OCI-LY7 (cell line): ENCODE measurements around the gene NGEF. TPM values are rescaled to one million over a fixed set of nuclear protein-coding genes. Genes with fewer than 3 reads are reported as not detected.

Experiments used
- BruUV-seq: library from RNA; stranded (reverse); fragments of 400-500 nt; replicated peaks from 2 replicates; lab custom pipeline; 2021; lab: Mats Ljungman, UMichigan
- CTCF ChIA-PET: fragments of 300-600 bp; sonication (Branson Sonifier 250); formaldehyde crosslinking; loops from one replicate; lab custom pipeline; 2022; ENCODE audit warnings: antibody characterized with exemption; ENCODE audit not compliant: unreplicated experiment; lab: Charles Lee
- POLR2A ChIA-PET: fragments of 300-600 bp; sonication (Branson Sonifier 250); formaldehyde crosslinking; loops from one replicate; lab custom pipeline; 2022; ENCODE audit warnings: antibody characterized with exemption; lab: Charles Lee
- DNase-seq: peaks from one replicate; pipeline ENCODE4 v3.0.0-alpha.2; 2015; ENCODE audit warnings: low spot score
- H2AFZ ChIP-seq: fragments of 200-600 bp; sonication (generic), shearing (Covaris generic); 2 replicates; pipeline ENCODE4 v1.6.1; 2014; ENCODE audit warnings: mild to moderate bottlenecking, antibody characterized with exemption, low read length, moderate library complexity
- H3K27ac ChIP-seq: fragments of 200-600 bp; sonication (generic); 2 replicates; pipeline ENCODE4 v1.5.1; 2014; ENCODE audit warnings: mixed run types, low read depth, mild to moderate bottlenecking, moderate library complexity, low read length, inconsistent platforms; ENCODE audit not compliant: poor library complexity, severe bottlenecking
- H3K36me3 ChIP-seq: fragments of 200-600 bp; sonication (generic); 2 replicates; pipeline ENCODE4 v1.6.1; 2014; ENCODE audit warnings: mild to moderate bottlenecking, antibody characterized with exemption, low read length, moderate library complexity, mixed read lengths; ENCODE audit not compliant: insufficient read depth
- H3K4me1 ChIP-seq: fragments of 200-600 bp; sonication (generic); 2 replicates; pipeline ENCODE4 v1.5.1; 2014; ENCODE audit warnings: mild to moderate bottlenecking, low read length; ENCODE audit not compliant: insufficient read depth, poor library complexity, severe bottlenecking
- H3K4me2 ChIP-seq: fragments of 200-600 bp; sonication (generic); 2 replicates; pipeline ENCODE4 v1.6.1; 2014; ENCODE audit warnings: mild to moderate bottlenecking, low read length
- H3K4me3 ChIP-seq: fragments of 200-600 bp; sonication (generic); 2 replicates; pipeline ENCODE4 v1.5.1; 2014; ENCODE audit warnings: mild to moderate bottlenecking, low read depth, low read length; ENCODE audit not compliant: poor library complexity, severe bottlenecking
- H3K79me2 ChIP-seq: fragments of 200-600 bp; sonication (generic); 2 replicates; pipeline ENCODE4 v1.6.1; 2016; ENCODE audit warnings: low read depth, mild to moderate bottlenecking, low read length, moderate library complexity, mixed read lengths; ENCODE audit not compliant: insufficient read depth
- H3K9me2 ChIP-seq: fragments of 200-600 bp; sonication (generic); 2 replicates; pipeline ENCODE4 v1.6.1; 2016; ENCODE audit warnings: mild to moderate bottlenecking, low read length, mixed read lengths; ENCODE audit not compliant: insufficient read depth
- H3K9me3 ChIP-seq: fragments of 200-600 bp; sonication (generic); 2 replicates; pipeline ENCODE4 v1.6.1; 2014; ENCODE audit warnings: mild to moderate bottlenecking, mixed run types, low read length, mixed read lengths
- H4K20me1 ChIP-seq: fragments of 200-600 bp; sonication (generic); 2 replicates; pipeline ENCODE4 v1.6.1; 2014; ENCODE audit warnings: mild to moderate bottlenecking, antibody characterized with exemption, low read length, moderate library complexity, mixed read lengths; ENCODE audit not compliant: insufficient read depth
- EZH2phosphoT487 ChIP-seq: fragments of 200-600 bp; sonication (generic); IDR thresholded peaks from 2 replicates; pipeline ENCODE4 v1.6.1; 2018; ENCODE audit warnings: low read depth, borderline replicate concordance, mild to moderate bottlenecking, mixed run types, antibody characterized with exemption, low read length, moderate library complexity, mixed read lengths
- intact Hi-C: fragments of 100-400 bp; cut with micrococcal nuclease; formaldehyde crosslinking; loops from one replicate; pipeline ENCODE4 v1.10.0; 2022; ENCODE audit not compliant: unreplicated experiment
- total RNA-seq, 2 experiments: library from RNA; depleted of rRNA in 1 of 2; stranded (reverse); fragments of >200 nt in 1 of 2; shearing (Covaris generic) in 1 of 2; gene quantifications; 2 replicates each; pipeline ENCODE4 v1.2.3, GENCODE V29; 2014 to 2022
- TF ChIP-seq, protein P1 (sequence below): fragments of 200-600 bp; sonication (generic); conservative IDR thresholded peaks from 2 replicates; pipeline ENCODE4 v1.5.1; 2014; ENCODE audit warnings: mild to moderate bottlenecking, antibody characterized with exemption, low read length, moderate library complexity, mixed read lengths

The NGEF gene
- total RNA-seq, 2 experiments from 2014 or later = 0.82 TPM; not detected in 1

DNA sequence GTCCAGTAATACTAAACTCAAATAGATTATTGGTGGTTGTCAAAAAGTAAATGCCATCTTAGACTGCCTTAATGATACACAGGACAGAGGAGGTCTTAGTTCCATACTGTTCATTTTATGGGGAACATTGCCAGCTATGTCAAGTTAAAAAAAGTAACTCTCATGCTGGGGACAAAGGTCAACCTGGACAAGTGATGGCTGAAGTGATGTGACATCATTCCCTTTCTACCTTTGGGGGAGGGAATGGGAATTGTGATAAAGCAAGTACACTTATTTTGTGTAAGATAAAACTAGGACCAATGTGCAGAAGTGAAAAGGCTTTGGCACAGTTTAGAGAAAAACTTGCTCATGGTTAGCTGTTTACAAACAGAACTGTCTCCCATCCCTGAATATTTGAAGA is 167.0 kb downstream of the NGEF start:
- no TSS peak for BruUV-seq
- no peak overlapping the region for H2AFZ ChIP-seq
- peaks cover 88% of the 10 kb centered on the region for H3K36me3 ChIP-seq
- H3K4me1 ChIP-seq = no peaks in the 10 kb centered on the region
- no peak overlapping the region for H3K27ac ChIP-seq
- TF ChIP-seq EZH2phosphoT487 = no peak
- TF ChIP-seq, protein P1, sequence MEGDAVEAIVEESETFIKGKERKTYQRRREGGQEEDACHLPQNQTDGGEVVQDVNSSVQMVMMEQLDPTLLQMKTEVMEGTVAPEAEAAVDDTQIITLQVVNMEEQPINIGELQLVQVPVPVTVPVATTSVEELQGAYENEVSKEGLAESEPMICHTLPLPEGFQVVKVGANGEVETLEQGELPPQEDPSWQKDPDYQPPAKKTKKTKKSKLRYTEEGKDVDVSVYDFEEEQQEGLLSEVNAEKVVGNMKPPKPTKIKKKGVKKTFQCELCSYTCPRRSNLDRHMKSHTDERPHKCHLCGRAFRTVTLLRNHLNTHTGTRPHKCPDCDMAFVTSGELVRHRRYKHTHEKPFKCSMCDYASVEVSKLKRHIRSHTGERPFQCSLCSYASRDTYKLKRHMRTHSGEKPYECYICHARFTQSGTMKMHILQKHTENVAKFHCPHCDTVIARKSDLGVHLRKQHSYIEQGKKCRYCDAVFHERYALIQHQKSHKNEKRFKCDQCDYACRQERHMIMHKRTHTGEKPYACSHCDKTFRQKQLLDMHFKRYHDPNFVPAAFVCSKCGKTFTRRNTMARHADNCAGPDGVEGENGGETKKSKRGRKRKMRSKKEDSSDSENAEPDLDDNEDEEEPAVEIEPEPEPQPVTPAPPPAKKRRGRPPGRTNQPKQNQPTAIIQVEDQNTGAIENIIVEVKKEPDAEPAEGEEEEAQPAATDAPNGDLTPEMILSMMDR = no peak
- CTCF ChIA-PET = no interaction called here
- H3K79me2 ChIP-seq = no peaks in the 10 kb centered on the region
- no peak for DNase-seq
- H4K20me1 ChIP-seq = no peaks in the 10 kb centered on the region
- no peak overlapping the region for H3K4me2 ChIP-seq
- no peaks in the 10 kb centered on the region for H3K9me2 ChIP-seq
- no peak overlapping the region for H3K4me3 ChIP-seq
- POLR2A ChIA-PET = no interaction called here
- no peaks in the 10 kb centered on the region for H3K9me3 ChIP-seq
- intact Hi-C loops = loop anchor here (5.0 kb wide), 1 partner anchor 79 kb away; no protein-coding TSS in a partner anchor

DNA sequence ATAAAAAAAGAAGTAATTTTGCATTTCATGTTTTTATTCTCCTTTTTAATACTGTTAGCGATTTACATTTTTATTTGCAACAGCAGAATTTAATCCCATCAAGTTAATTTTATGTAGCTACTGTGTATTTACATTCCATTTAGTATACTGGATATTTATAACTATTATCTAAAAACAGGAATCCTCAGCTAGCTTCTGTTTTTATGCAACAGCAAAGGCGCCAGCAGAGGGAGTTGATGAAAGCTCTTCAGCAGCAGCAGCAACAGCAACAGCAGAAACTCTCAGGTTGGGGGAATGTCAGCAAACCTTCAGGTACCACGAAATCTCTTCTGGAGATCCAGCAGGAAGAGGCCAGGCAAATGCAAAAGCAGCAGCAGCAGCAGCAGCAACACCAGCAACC is 169.2 kb downstream of the NGEF start:
- H3K36me3 ChIP-seq = peaks cover 87% of the 10 kb centered on the region
- DNase-seq = peak; percentile 23
- peaks cover 3% of the 10 kb centered on the region; the same call in 1 of the 2 replicates for H3K79me2 ChIP-seq
- ChIA-PET CTCF (interaction anchor here (1.1 kb wide), 1 partner anchor 11 kb away, joined by 3 read pairs; no protein-coding TSS in a partner anchor), POLR2A (no interaction called here)
- H3K4me1 ChIP-seq = peaks cover 17% of the 10 kb centered on the region
- H3K4me3 ChIP-seq = no peak overlapping the region
- no TSS peak for BruUV-seq
- no peak overlapping the region for H2AFZ ChIP-seq
- no peak overlapping the region for H3K4me2 ChIP-seq
- TF ChIP-seq, protein P1 = peak; percentile 64
- TF ChIP-seq EZH2phosphoT487 = no peak
- no peaks in the 10 kb centered on the region for H3K9me3 ChIP-seq
- intact Hi-C loops = no loop called here
- no peaks in the 10 kb centered on the region for H3K9me2 ChIP-seq
- no peaks in the 10 kb centered on the region for H4K20me1 ChIP-seq
- H3K27ac ChIP-seq = no peak overlapping the region

DNA sequence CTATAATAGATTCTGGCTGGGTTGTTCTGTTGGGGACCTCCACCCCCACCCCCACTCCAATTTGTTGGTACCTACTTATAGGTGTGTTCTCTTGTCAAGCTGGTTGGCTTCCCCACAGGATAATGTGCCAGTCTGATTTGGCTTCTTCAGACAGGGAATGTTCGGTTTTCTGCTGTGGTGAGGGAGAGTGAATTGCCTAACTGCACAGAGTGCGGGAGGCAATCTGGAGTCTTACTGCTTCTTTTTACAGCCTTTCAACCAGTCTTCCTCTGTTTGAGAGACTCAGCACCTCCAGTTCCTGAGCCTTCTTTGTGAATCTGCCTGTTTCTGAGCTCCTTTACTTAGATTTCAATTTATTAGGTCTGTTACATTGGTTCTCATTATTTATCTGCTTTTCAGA is 170.4 kb downstream of the NGEF start:
- DNase-seq = no peak
- Histone ChIP-seq H2AFZ (no peak overlapping the region), H3K27ac (no peak overlapping the region), H3K79me2 (peaks cover 3% of the 10 kb centered on the region; the same call in 1 of the 2 replicates), H3K4me2 (no peak overlapping the region), H3K36me3 (peaks cover 78% of the 10 kb centered on the region), H4K20me1 (no peaks in the 10 kb centered on the region), H3K9me3 (no peaks in the 10 kb centered on the region), H3K4me3 (no peak overlapping the region), H3K4me1 (peaks cover 28% of the 10 kb centered on the region), H3K9me2 (no peaks in the 10 kb centered on the region)
- ChIA-PET POLR2A (interaction anchor here (0.6 to 1.7 kb wide), 5 partner anchors 8 to 231 kb away, joined by 3 to 6 read pairs (median 4); partner anchors contain the start of gene INPP5D), CTCF (interaction anchor here (1.1 kb wide), 1 partner anchor 218 kb away, joined by 3 read pairs; the partner anchor contains the start of gene INPP5D)
- intact Hi-C loops = no loop called here
- no peak for TF ChIP-seq EZH2phosphoT487
- TF ChIP-seq, protein P1 = no peak
- no TSS peak for BruUV-seq
